ENCODE results near the gene HSF4.

Gene HSF4

GRCh38 chr16:67156143-67156844, 8.3 kb upstream of the HSF4 start:
- Mint-ChIP-seq H3K36me3 (ENCODE audit: low read depth) (no peaks in the 10 kb centered on the region), H3K27me3 (ENCODE audit: low read depth) (peaks cover 90% of the 10 kb centered on the region), H3K4me3 (peak overlapping the region; percentile 27 to 43 (median 41)), H3K27ac (no peak overlapping the region), H3K9me3 (no peaks in the 10 kb centered on the region), H3K4me1 (peaks cover 18% of the 10 kb centered on the region)
- no peak for TF ChIP-seq CTCF (IDR thresholded peaks at IDR 0.05; ENCODE audit: unreplicated experiment in 3 of 3)

GRCh38 chr16:67157106-67157748, 7.3 kb upstream of the HSF4 start:
- Mint-ChIP-seq H3K4me1 (peaks cover 14% of the 10 kb centered on the region), H3K27ac (no peak overlapping the region), H3K9me3 (no peaks in the 10 kb centered on the region), H3K27me3 (ENCODE audit: low read depth) (peaks cover 92% of the 10 kb centered on the region), H3K4me3 (peak overlapping the region; percentile 46 to 85 (median 57)), H3K36me3 (ENCODE audit: low read depth) (no peaks in the 10 kb centered on the region)
- no peak for TF ChIP-seq CTCF (IDR thresholded peaks at IDR 0.05; ENCODE audit: unreplicated experiment in 3 of 3)

- Mint-ChIP-seq H3K4me3 (peak overlapping the region; percentile 73 to 86 (median 85)), H3K27ac (no peak overlapping the region), H3K27me3 (ENCODE audit: low read depth) (peaks cover 94% of the 10 kb centered on the region), H3K9me3 (no peaks in the 10 kb centered on the region), H3K36me3 (ENCODE audit: low read depth) (no peaks in the 10 kb centered on the region), H3K4me1 (peaks cover 19% of the 10 kb centered on the region)
- no peak for TF ChIP-seq CTCF (IDR thresholded peaks at IDR 0.05; ENCODE audit: unreplicated experiment in 3 of 3)
Observed at GRCh38 chr16:67157892-67158635, 6.5 kb upstream of the HSF4 start.

- peak overlapping the region; percentile 73 to 86 (median 85) for H3K4me3 Mint-ChIP-seq
- H3K36me3 Mint-ChIP-seq (ENCODE audit: low read depth), result no peaks in the 10 kb centered on the region
- peaks cover 93% of the 10 kb centered on the region for H3K27me3 Mint-ChIP-seq (ENCODE audit: low read depth)
- no peak for TF ChIP-seq CTCF (IDR thresholded peaks at IDR 0.05; ENCODE audit: unreplicated experiment in 3 of 3)
- no peak overlapping the region for H3K27ac Mint-ChIP-seq
- H3K4me1 Mint-ChIP-seq, result peaks cover 19% of the 10 kb centered on the region
- no peaks in the 10 kb centered on the region for H3K9me3 Mint-ChIP-seq
Observed at GRCh38 chr16:67158637-67159600, 5.6 kb upstream of the HSF4 start.

GRCh38 chr16:67161595-67162058, 2.9 kb upstream of the HSF4 start:
- TF ChIP-seq CTCF (IDR thresholded peaks at IDR 0.05; ENCODE audit: unreplicated experiment in 3 of 3), result no peak
- H3K27me3 Mint-ChIP-seq (ENCODE audit: low read depth), result peaks cover 94% of the 10 kb centered on the region
- H3K36me3 Mint-ChIP-seq (ENCODE audit: low read depth), result no peaks in the 10 kb centered on the region

More at GRCh38 chr16:67161595-67162058, 2.9 kb upstream of the HSF4 start:
- no peak overlapping the region for H3K27ac Mint-ChIP-seq
- peaks cover 19% of the 10 kb centered on the region for H3K4me1 Mint-ChIP-seq
- H3K4me3 Mint-ChIP-seq, result peak overlapping the region; percentile 38 to 77 (median 76)
- no peaks in the 10 kb centered on the region for H3K9me3 Mint-ChIP-seq
